DMS153 treated with DMSO at 0.1 percent for 48 hours (cell line): ENCODE data around the gene SERPINB11.
"Not testable (repeated sequence)": the region's sequence is repeated elsewhere in the genome, so short reads cannot be mapped to it uniquely, and the experiment has no call there.

ENCODE experiments used
- DNase-seq: peaks from one replicate; lab custom pipeline; 2025; ENCODE audit not compliant: unreplicated experiment; lab: John Stamatoyannopoulos, UW

Gene SERPINB11, protein sequence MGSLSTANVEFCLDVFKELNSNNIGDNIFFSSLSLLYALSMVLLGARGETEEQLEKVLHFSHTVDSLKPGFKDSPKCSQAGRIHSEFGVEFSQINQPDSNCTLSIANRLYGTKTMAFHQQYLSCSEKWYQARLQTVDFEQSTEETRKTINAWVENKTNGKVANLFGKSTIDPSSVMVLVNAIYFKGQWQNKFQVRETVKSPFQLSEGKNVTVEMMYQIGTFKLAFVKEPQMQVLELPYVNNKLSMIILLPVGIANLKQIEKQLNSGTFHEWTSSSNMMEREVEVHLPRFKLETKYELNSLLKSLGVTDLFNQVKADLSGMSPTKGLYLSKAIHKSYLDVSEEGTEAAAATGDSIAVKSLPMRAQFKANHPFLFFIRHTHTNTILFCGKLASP

DNA sequence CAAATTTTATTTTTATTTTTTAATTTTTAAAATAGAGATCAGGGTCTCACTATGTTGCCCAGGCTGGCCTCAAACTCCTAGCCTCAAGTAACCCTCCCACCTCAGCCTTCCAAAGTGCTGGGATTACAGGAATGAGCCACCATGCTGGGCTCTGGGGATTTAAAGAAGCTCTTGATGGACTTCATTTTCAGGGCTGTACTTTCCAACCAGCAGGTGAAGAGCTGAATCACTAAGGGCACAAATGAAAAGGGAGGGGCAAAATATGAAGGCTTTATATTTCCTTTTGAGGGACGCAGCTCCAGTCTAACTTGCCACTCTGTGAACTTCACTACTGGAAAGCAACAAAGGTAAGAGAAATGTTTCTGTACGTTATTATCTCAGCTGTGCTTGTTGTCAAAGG, at the start of gene SERPINB11:
TSS of gene SERPINB11 (plus strand) at position 301 of the 400 bp plus-strand sequence. CDS start 7,234 bp downstream, outside the sequence.
- no peak for DNase-seq

DNA sequence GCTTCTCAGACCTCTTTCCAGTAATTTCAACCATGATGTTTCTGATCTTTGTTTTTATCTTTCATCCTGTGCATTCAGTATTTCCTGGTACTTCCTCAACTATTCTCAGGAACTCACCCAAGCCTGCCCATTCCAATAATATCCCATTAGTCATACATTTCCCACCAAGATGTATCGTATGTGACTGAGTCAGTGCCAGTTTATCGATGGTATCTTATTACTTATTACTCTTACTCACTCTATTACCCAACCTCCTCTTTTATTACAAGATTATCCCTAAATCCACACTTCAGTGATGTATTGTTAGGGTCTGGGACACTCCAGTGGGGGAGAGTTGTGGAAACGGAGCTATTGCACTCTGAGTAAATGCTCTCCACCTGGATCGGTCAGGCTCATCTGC, 43.8 kb upstream of the SERPINB11 start:
- DNase-seq, result not testable (repeated sequence)

DNA sequence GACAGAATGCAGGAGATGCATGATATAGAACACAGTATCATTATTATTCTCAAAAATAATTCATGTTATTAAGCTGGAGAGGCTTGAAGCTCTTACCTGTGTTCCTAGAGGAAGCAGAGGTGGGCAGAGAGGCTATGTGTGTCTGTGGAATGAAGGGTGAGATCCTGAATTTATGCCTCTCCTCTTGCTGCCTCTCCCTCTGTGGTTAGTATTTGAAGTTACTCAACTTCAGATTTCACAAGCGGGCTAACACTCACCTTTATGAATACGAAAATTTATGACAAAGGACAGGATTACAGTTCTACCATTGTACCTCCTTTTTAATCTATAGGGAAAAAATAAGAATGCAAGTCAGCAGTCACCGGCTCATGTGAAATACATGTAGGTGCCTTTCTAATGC, 41.0 kb upstream of the SERPINB11 start, which contains the start of gene SERPINB3:
TSS of gene SERPINB3 (minus strand) at position 144 of the 400 bp plus-strand sequence. CDS start 677 bp downstream, outside the sequence.
- not testable (repeated sequence) for DNase-seq

DNA sequence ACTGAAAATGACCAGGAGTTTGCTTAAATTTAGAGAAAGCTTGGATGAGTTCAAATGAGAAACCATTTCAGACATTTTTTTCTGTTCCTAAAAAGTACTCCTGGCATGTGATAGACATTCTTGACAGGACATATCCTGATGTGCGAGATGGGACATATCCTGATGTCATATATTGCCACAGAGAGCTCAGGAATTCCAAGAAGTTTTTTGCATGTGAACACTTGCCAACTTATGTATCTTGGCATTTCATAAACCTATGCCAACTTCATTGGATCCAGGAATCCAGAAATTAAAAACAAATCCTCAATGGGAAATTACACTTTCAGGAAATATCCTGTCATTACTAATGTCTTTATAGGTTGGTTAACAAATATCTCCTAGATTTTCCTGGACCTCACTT, 38.2 kb upstream of the SERPINB11 start:
- DNase-seq, result no peak

DNA sequence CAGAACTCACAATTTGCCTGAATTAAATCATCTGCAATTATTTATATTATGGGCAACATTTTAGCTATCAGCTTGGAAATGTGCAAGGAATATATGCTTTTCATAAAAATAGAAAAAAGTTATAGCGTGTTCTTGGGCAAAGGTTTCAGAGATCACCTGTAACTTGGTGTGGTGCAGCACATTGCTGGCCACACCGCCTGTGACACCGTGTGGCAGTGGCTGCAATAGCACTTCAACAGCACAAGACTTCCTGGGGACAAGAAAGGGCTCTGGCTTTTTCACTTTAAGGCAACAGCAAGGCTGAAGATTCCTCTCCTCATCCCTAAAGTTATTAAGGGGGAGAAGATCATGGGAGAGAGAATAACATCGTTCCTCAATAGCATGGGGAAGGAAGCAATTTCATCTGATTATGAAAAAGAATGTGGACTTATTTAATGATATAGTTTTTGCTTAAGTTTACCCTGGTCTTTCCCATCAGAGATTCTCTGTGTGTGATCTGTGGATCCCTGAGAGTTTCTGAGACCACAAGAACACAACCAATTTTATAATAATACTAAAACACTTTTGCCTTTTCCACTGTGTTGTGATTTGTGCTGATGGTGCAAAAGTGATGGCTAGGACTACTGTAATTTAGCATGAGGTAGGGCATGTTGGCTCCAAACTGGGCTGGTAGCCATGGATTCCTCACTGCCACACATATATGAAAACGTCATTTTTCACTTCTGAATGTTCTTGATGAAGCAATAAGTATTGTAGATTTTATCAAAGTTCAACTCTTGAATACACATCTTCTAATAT, 26.0 kb upstream of the SERPINB11 start:
- DNase-seq, result peak; percentile 6

DNA sequence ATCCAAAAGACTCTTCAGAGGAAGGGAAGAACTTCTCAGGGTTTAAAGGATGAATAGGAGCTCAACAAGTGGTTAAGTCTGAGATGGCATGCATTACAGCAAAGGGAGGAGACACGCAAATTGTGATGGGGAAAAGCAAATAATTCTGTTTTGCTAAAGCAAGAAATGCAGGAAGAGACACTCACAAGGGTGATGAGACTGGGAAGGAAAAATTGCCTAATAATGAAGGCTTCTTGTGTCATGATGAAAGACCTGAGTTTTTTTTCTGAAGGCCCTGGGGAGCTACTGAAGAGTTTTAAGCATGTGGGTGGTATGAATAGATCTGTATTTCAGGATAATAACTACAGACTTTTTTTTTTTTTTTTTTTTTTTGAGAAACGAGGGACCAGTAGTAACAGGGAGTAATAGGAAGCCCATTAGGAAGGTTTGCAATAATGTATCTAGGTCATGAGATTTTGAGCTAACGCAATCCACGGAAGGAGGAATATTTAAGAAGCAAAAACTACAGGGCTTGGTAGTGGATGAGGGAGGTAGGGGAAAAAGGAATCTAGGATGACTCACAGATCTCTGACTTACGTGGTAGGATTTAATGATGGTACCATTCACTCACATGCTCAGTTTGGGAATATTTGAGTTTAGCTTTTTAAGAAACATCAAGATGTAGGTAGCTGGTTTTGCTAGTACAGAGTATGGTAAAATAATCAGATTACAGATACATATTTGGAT, 25.1 kb upstream of the SERPINB11 start:
- DNase-seq, result no peak

DNA sequence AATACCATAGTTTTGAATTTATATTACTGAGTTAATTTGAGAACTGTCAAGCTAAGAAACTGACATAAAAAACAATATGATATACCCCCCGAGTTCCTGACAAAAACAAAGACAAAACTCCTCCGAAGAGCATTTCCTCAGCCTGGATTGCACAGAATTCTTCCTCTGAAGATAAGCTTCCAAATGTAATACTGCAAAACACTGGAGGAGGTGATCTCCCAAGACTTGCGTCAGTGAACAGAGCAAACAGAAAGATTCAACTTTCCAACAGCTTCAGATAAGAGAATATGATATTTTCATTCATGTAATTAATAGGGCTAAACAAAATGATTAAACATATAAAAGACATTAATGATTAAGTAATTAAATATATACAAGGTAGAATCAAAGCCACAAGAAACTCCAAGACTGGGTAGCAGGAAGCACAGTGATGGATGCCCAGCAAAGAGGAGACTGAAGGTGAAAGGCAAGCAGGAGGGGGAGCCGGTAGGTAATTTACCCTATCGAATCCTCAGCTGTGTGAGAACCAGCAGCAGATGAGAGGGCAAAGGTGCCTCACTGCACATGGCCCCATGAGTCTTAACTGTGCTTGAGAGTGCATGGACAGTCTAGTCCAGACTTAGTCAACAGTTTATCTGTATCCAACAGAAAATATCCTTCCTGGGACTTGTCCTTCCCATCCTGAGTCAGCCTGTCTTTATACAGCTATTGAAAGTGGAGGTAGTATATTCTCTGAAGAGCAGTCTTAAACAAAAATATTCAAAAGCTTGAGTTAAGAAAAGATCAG, 22.7 kb upstream of the SERPINB11 start:
- no peak for DNase-seq

DNA sequence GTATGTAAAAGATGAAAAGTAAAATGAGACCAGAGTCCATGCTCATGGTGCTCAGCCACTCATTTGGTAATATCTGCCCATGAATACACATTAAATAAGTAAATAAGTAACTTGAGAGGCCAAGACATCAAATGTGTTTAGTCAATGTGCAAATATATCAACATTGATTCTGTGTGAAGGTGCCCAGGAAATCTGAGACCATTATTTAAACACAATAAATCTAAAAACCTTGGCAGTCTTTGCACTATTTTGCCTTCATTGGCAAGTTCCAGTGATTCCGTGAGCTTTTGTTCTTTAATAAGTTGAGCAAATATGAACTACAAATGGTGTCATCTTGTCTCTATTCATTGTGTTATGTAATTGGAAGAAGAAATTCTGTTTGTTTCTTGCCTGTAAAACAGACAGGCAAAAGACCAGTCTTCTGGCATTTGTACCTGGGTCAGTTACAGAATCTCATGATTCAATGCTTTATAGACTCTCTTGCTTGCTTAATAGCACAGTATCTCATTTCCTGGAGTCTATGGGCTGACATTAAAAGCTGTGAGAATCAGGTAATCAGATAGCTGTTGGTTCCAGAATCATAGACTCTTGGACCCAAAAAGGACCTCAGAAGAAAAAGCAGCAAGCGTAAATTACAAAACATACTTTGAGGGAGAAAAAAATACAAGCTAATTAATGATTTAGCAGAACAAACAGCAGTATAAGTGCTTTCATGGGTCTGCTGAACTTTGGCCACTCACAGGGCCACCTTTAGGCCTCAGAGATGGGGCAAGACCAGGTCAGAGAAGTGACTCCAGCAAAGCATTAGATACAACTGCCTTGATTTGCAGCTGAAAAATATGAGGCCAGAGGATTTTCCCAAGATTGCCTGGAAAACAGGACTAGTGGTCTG, 21.1 kb upstream of the SERPINB11 start:
- peak; percentile 24 for DNase-seq

DNA sequence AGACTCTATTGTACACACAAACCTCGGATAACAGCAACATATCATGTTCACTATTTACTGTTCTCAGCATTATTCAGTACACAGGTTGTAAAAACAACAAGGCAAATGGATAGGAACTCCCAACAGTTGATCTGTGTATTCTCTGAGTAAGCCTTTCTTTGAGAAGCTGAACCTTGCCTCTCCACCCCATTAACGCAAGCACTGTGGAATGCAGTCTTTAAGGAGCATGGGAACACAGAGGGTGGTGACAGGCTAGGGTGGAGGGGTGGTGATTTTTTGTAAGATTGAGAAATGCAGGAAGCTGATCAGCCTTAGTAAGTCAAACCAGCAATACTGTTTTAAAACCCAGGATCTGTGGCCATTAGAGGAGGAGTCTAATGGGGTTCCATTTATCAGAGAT, 19.6 kb upstream of the SERPINB11 start:
- DNase-seq, result no peak

DNA sequence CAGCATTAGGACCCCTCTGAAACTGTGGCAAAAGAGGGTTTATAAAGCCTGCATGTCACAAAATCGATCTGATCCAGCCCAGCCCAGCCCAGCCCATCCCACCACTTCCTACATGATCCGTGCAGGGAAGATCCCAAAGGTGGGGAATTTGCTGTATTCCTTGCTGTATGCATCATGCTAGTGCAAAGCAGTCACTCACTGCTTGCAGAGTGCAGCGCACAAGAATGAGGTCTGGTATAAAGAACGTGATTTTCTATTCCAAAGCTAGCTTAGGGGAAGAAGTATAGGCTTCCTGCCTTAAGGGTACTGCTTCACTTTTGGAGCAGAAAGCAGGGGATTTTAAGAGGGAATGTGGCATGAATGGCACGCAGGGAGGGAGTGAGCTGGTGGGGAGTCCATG, 18.9 kb upstream of the SERPINB11 start:
- no peak for DNase-seq

DNA sequence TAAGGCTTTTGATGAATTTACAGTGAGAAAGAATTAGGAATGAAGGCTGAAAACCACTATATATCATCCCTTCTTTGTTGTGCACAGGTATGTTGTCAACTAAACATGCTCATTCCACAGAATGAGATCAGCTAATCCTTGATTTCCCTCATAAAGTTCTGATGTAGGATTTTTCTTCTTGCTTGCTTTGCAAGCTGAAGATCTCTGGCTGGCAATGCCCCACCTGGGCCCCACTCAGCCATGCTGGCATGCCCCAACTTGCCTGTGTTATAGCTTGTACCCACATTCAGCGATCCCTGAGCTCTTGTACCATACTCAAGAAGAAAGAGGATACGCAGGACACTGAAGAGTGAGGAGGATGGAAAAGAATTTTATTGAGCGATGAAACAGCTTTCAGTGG, 18.0 kb upstream of the SERPINB11 start:
- DNase-seq, result no peak

DNA sequence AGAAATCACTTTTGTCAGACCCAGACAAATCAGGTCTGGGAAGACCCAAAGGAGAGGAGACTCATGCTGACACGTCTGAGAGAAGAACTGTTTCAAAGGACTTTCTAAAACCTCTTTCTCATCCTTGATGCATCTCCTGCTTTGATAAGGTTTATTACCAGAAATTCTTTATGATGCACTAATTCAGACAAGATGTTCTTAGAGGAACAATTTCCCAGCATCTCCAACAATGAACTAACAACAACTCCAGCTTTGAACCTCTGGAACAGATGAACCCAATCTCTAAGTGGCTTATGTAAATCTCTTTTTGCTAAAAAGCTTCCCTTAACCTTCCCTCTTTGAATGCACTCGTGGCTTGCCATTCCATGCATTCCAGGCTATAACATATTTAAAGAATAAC, 15.9 kb upstream of the SERPINB11 start:
- no peak for DNase-seq

DNA sequence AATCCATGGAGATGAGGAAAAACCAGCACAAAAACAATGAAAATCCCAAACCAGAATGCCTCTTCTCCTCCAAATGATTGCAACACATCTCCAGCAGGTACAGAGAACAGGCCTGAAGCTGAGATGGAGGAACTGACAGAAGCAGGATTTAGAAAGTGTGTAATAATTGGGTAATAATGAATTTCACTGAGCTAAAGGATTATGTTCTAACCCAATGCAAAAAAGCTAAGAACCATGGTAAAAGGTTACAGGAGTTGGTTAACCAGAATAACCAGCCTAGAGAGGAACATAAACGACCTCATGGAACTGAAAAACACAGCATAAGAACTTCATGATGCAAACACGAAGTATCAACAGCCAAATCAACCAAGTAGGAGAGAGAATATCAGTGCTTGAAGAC, 13.7 kb upstream of the SERPINB11 start:
- no peak for DNase-seq

DNA sequence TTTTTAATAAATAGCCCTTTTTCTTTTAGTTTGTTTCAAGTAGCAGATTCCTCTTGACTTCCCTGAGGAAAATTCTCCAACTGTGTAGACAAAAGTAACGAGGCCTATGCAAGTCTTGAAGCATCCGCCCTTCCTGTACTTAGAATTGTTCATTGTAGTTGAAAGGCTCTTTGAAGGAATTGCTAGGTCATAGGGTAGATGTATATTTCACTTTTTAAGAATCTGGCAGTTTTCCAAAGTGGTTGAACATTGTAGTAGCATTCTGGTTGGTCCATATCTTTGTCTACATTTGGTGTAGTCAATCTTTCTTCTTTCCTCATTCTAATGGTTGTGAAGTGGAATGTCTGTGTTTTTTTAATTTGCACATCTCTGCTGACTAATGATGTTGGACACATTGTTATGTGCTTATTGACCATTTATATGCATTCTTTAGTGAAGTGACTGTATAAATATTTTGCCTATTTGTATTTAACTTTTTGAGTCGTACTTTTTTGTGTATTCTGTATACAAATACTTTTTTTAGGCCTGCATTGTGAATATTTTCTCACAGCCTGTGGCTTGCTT, 5.6 kb upstream of the SERPINB11 start:
- DNase-seq, result no peak

DNA sequence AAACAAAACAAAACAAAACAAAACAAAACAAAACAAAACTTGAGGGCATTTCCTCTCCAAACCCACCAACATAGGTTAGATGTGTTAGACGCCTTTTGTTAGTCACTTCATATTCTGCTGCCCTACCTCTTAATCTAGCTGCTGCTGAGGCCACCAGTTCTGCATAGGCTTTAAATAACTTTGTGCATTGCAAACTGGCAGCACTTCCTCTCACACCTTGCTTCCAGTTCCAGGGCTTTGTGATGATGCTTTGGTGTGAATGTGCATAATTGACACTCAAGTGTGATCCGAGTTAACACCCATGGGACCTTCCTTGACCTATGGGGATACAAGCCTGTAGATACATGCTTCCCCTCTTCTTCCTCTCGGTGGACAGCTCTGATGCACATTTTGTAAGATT, 2.3 kb upstream of the SERPINB11 start:
- DNase-seq, result no peak

DNA sequence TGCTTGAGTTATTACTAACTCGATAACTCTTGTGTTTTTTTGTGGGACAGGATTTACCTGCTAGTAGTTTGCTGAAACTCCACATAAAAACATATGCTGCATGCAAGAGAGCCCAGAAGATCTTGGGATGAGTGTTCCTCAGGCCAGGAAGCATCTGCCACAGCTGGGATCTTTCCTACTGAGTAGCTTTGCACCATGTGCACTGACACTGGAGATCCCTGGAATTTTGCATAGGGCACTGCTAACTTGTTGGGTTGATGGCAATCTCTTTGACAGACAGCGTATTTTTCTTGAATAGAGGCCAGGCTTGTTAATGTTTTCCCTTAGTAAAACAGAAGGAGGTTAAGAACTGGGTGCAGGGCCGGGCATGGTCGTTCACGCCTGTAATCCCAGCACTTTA, 808 bp upstream of the SERPINB11 start:
- no peak for DNase-seq

DNA sequence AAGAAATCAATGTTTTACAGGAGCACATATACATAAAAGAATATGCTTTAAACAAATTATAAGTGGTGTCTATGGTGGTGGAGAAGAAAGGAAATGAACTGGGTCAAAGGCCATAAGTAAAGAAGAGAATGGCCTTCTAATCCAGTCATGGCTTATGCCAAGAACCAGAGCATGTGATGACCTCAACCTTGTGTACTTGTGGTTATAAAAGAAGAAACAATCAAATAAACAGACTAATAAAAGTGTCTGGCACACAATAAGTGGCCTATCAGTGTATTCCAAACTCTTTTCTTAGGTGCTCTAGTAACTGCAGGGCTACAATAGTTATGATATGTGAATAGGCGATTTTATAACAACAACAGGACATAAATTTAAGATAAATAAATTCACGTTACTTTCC, 2.6 kb downstream of the SERPINB11 start:
- no peak for DNase-seq

DNA sequence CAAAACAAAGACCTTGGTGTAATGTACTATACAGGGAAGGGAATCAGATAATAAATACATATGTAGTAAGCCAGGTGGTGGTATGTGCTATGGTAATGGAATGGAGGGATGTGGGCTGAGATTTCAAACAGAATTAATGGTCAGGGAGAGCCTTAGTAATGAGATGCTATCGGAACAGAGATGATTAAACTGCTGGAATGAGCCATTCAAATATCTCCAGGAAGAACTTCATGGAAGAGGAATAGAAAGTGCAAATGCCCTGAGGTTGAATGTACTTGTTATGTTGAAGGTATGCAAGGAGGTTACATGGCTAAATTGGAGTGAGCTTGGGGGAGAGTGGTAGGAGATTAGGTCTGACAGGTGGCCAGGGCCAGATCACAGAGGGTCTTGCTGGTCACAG, 5.1 kb downstream of the SERPINB11 start:
- DNase-seq, result no peak

DNA sequence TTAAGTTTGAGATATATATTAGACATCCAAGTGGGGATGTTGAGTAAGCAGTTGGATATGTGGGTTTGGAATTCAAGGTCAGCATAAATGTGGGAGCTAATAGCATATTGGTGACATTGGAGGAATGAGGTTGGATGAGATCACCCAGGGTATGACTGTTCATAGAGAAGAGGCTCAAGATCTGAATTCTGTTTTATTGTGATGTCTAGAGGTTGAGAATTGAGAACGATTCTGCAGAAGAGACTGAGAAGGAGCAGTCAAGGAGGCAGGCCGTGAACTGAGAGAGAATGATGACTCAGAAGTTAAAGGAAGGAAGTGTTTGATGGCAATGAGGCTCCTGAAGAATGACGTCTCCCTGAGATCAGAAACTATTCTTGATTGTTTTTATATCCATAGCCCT, 5.9 kb downstream of the SERPINB11 start:
- no peak for DNase-seq
